MCF 10A (cell line): Measurements from ENCODE around the gene ZC3HAV1. TPM values are rescaled to one million over a fixed set of nuclear protein-coding genes. Genes with fewer than 3 reads are reported as not detected.
A peak's percentile ranks its signal among the peaks of the same experiment; 100 is the strongest.
"Not testable (repeated sequence)": the region's sequence is repeated elsewhere in the genome, so short reads cannot be mapped to it uniquely, and the experiment has no call there.

Source experiments
- BruUV-seq: library from RNA; stranded (reverse); fragments of 400-500 nt; replicated peaks from 2 replicates; lab custom pipeline; 2021; lab: Mats Ljungman, UMichigan
- CTCF ChIA-PET: fragments of 300-600 bp; sonication (Branson Sonifier 250); formaldehyde crosslinking; extraction: SDS; loops from one replicate; lab custom pipeline; 2021; ENCODE audit warnings: antibody characterized with exemption, inconsistent platforms; lab: Yijun Ruan, JAX
- POLR2A ChIA-PET: fragments of 300-600, 350-650 bp; sonication (Branson Sonifier 250); formaldehyde crosslinking; extraction: SDS; loops from one replicate; lab custom pipeline; 2020; ENCODE audit warnings: antibody characterized with exemption, inconsistent platforms; lab: Yijun Ruan, JAX
- DNase-seq: peaks from one replicate; pipeline ENCODE4 v3.0.0-alpha.2; 2018; ENCODE audit not compliant: unreplicated experiment
- H3K27ac Mint-ChIP-seq: one replicate; pipeline ENCODE4 v1.8.0; 2022; ENCODE audit warnings: mild to moderate bottlenecking, low read depth, mixed read lengths; ENCODE audit not compliant: unreplicated experiment
- H3K27me3 Mint-ChIP-seq: one replicate; pipeline ENCODE4 v1.8.0; 2022; ENCODE audit warnings: mixed read lengths; ENCODE audit not compliant: insufficient read depth, unreplicated experiment
- H3K36me3 Mint-ChIP-seq: one replicate; pipeline ENCODE4 v1.8.0; 2022; ENCODE audit warnings: mild to moderate bottlenecking, moderate library complexity, mixed read lengths; ENCODE audit not compliant: insufficient read depth, unreplicated experiment
- H3K4me1 Mint-ChIP-seq: one replicate; pipeline ENCODE4 v1.8.0; 2022; ENCODE audit warnings: mixed read lengths; ENCODE audit not compliant: insufficient read depth, unreplicated experiment
- H3K4me3 Mint-ChIP-seq: one replicate; pipeline ENCODE4 v1.8.0; 2022; ENCODE audit warnings: mild to moderate bottlenecking, moderate library complexity, mixed read lengths; ENCODE audit not compliant: unreplicated experiment
- H3K9me3 Mint-ChIP-seq: one replicate; pipeline ENCODE4 v1.8.0; 2022; ENCODE audit warnings: mixed read lengths; ENCODE audit not compliant: unreplicated experiment
- CTCF ChIP-seq: fragments of 200-600 bp; IDR thresholded peaks from one replicate; pipeline ENCODE4 v1.8.0; 2022; ENCODE audit warnings: antibody characterized with exemption, mild to moderate bottlenecking; ENCODE audit not compliant: unreplicated experiment
- intact Hi-C: fragments of 100-400 bp; cut with micrococcal nuclease; formaldehyde crosslinking; loops from 2 replicates; pipeline ENCODE4 v1.14.1; 2022
- total RNA-seq: library from RNA; stranded (reverse); gene quantifications from 2 replicates; pipeline ENCODE4 v1.2.3, GENCODE V29; 2022

ZC3HAV1 gene
- total RNA-seq, 1 experiment from 2014 or later, result 14.2 TPM

DNA sequence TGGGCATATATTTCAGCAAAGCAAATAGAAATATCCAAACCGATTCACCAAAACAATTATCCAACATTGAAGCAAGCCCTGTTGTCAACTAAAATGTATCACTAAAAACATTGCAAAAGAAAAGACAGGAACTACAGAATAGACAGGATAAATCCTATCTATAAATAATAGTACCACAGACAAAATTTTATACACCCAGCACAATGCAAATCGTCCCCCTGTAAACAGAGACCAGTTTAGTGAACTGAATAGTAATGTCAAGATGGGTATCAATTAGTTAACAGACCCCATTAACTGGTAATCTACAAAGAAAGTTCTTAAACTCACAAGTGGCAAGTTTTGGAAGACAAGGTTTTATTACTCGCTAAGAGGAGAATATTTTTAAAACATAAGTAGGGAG lies 4.0 kb downstream of the ZC3HAV1 start:
- ChIA-PET CTCF (no interaction called here), POLR2A (interaction anchor here (0.9 kb wide), 1 partner anchor 127 kb away, joined by 4 read pairs; no protein-coding TSS in a partner anchor)
- Mint-ChIP-seq H3K36me3 (peaks cover 7% of the 10 kb centered on the region), H3K4me3 (no peak overlapping the region), H3K4me1 (peaks cover 30% of the 10 kb centered on the region), H3K27ac (no peak overlapping the region), H3K9me3 (no peaks in the 10 kb centered on the region), H3K27me3 (no peaks in the 10 kb centered on the region)
- no peak for TF ChIP-seq CTCF
- no TSS peak for BruUV-seq
- intact Hi-C loops, result loop anchor here (10.0 kb wide), 1 partner anchor 239 kb away; the partner anchor contains the start of gene FMC1
- no peak for DNase-seq

GRCh38 chr7:139104091-139104450 lies 5.4 kb downstream of the ZC3HAV1 start:
- H3K27me3 Mint-ChIP-seq, result no peaks in the 10 kb centered on the region
- H3K4me1 Mint-ChIP-seq, result peaks cover 29% of the 10 kb centered on the region
- peaks cover 12% of the 10 kb centered on the region for H3K36me3 Mint-ChIP-seq
- no peak overlapping the region for H3K4me3 Mint-ChIP-seq
- intact Hi-C loops, result loop anchor here (10.0 kb wide), 1 partner anchor 241 kb away; the partner anchor contains the start of gene FMC1
- DNase-seq, result no peak
- H3K9me3 Mint-ChIP-seq, result no peaks in the 10 kb centered on the region
- no peak for TF ChIP-seq CTCF
- no TSS peak for BruUV-seq
- ChIA-PET POLR2A (interaction anchor here (0.6 to 1.5 kb wide), 3 partner anchors 14 to 1556 kb away, joined by 3 to 4 read pairs (median 3); a partner anchor contains a TSS), CTCF (interaction anchor here (0.7 to 1.3 kb wide), 3 partner anchors 29 to 180 kb away, joined by 3 to 5 read pairs (median 3); no protein-coding TSS in a partner anchor)
- peak overlapping the region; percentile 49 for H3K27ac Mint-ChIP-seq

DNA sequence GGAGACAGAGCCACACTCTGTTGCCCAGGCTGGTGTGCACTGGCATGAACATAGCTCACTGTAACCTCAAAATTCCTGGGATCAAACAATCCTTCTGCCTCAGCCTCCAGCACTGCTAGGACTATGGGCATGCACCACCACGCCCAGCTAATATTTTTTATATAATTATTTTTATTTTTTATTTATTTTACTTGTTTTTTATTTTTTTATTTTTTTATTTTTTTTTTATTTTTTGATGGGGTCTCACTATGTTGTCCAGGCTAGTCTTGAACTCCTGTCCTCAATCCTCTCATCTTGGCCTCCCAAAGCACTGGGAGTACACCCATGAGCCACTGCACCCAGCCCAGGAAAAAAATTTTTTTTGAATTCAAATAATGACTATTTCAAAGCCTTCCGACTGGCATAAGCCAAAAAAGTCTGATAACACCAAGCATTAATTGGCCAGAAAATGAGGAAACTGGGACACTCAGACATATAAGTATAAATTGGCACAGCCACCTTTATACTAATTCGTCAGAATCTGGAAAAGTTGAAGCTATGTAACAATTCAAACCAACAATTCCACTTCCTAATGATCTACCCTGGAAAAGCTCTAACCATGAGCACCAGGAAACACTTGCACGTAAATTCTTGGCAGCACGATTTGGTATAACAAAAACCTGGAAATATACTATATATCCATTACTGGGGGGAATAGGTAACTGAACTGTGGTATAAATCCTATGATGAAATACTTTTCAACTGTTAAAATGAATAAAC lies 6.3 kb downstream of the ZC3HAV1 start:
- intact Hi-C loops, result loop anchor here (10.0 kb wide), 1 partner anchor 242 kb away; the partner anchor contains the start of gene FMC1
- POLR2A ChIA-PET, result interaction anchor here (1.1 to 1.5 kb wide), 2 partner anchors 15 to 30 kb away, joined by 3 to 4 read pairs; a partner anchor contains a TSS
- peaks cover 31% of the 10 kb centered on the region for H3K4me1 Mint-ChIP-seq
- BruUV-seq, result no TSS peak
- no peak for DNase-seq
- H3K27me3 Mint-ChIP-seq, result no peaks in the 10 kb centered on the region
- H3K27ac Mint-ChIP-seq, result peak overlapping the region; percentile 49
- CTCF ChIA-PET, result interaction anchor here (0.6 to 1.3 kb wide), 4 partner anchors 27 to 141 kb away, joined by 3 read pairs; no protein-coding TSS in a partner anchor
- H3K36me3 Mint-ChIP-seq, result peaks cover 14% of the 10 kb centered on the region
- no peak overlapping the region for H3K4me3 Mint-ChIP-seq
- no peaks in the 10 kb centered on the region for H3K9me3 Mint-ChIP-seq
- no peak for TF ChIP-seq CTCF

GRCh38 chr7:139101637-139102158 lies 7.8 kb downstream of the ZC3HAV1 start:
- DNase-seq, H3K27me3 Mint-ChIP-seq, H3K9me3 Mint-ChIP-seq, H3K4me3 Mint-ChIP-seq, BruUV-seq, H3K27ac Mint-ChIP-seq: not testable (repeated sequence)
- H3K4me1 Mint-ChIP-seq, result peaks cover 17% of the 10 kb centered on the region
- intact Hi-C loops, result loop anchor here (10.0 kb wide), 1 partner anchor 243 kb away; the partner anchor contains the start of gene FMC1
- ChIA-PET CTCF (interaction anchor here (0.7 kb wide), 1 partner anchor 314 kb away, joined by 5 read pairs; no protein-coding TSS in a partner anchor), POLR2A (interaction anchor here (1.1 kb wide), 1 partner anchor 14 kb away, joined by 3 read pairs; no protein-coding TSS in a partner anchor)
- peaks cover 14% of the 10 kb centered on the region for H3K36me3 Mint-ChIP-seq
